ENCODE measurements around the gene CASP3. TPM values are rescaled to one million over a fixed set of nuclear protein-coding genes. Genes with fewer than 3 reads are reported as not detected.

Gene CASP3
- total RNA-seq, 3 donors from 2014 or later = 29.7 to 48.6 (median 37.8) TPM

GRCh38 chr4:184675821-184676492, 26.7 kb upstream of the CASP3 start:
- no peak for TF ChIP-seq CTCF (IDR thresholded peaks at IDR 0.05)
- DNase-seq (no peak), ATAC-seq (no peak)
- H3K9me3 ChIP-seq = no peaks in the 10 kb centered on the region
- intact Hi-C loops (cut with DNase I, micrococcal nuclease) = no loop called here
- H3K4me3 ChIP-seq = no peak overlapping the region
- H3K36me3 ChIP-seq (ENCODE audit: low read depth) = no peaks in the 10 kb centered on the region
- H3K4me1 ChIP-seq (ENCODE audit: low read depth) = peaks cover 6% of the 10 kb centered on the region

- TF ChIP-seq CTCF (IDR thresholded peaks at IDR 0.05) = no peak
- peak; percentile 54 for ATAC-seq
- Histone ChIP-seq H3K4me3 (no peak overlapping the region), H3K4me1 (ENCODE audit: low read depth) (peaks cover 6% of the 10 kb centered on the region), H3K9me3 (no peaks in the 10 kb centered on the region), H3K36me3 (ENCODE audit: low read depth) (no peaks in the 10 kb centered on the region)
- intact Hi-C loops (cut with DNase I, micrococcal nuclease) = no loop called here
- DNase-seq = no peak
These were observed 25.8 kb upstream of the CASP3 start for GRCh38 chr4:184675018-184675417.

- TF ChIP-seq CTCF (IDR thresholded peaks at IDR 0.05) = no peak
- intact Hi-C loops (cut with DNase I, micrococcal nuclease) = no loop called here
- Histone ChIP-seq H3K36me3 (ENCODE audit: low read depth) (no peaks in the 10 kb centered on the region), H3K9me3 (no peaks in the 10 kb centered on the region), H3K4me3 (no peak overlapping the region), H3K4me1 (ENCODE audit: low read depth) (peaks cover 3% of the 10 kb centered on the region)
- ATAC-seq (no peak), DNase-seq (no peak)
These were observed 24.8 kb upstream of the CASP3 start for GRCh38 chr4:184674011-184674410.

GRCh38 chr4:184672741-184673140, 23.5 kb upstream of the CASP3 start:
- ATAC-seq = no peak
- no peaks in the 10 kb centered on the region for H3K36me3 ChIP-seq (ENCODE audit: low read depth)

GRCh38 chr4:184671101-184671500, 21.9 kb upstream of the CASP3 start:
- no peak for TF ChIP-seq CTCF (IDR thresholded peaks at IDR 0.05)
- Histone ChIP-seq H3K4me3 (no peak overlapping the region), H3K4me1 (ENCODE audit: low read depth) (peaks cover 6% of the 10 kb centered on the region), H3K9me3 (no peaks in the 10 kb centered on the region), H3K36me3 (ENCODE audit: low read depth) (no peaks in the 10 kb centered on the region)
- ATAC-seq = peak; percentile 45
- DNase-seq = peak; percentile 41 to 56 (median 51)
- intact Hi-C loops (cut with DNase I, micrococcal nuclease) = no loop called here

More at GRCh38 chr4:184672741-184673140, 23.5 kb upstream of the CASP3 start:
- DNase-seq = no peak
- Histone ChIP-seq H3K4me3 (no peak overlapping the region), H3K4me1 (ENCODE audit: low read depth) (peaks cover 6% of the 10 kb centered on the region), H3K9me3 (no peaks in the 10 kb centered on the region)
- intact Hi-C loops (cut with DNase I, micrococcal nuclease) = no loop called here
- no peak for TF ChIP-seq CTCF (IDR thresholded peaks at IDR 0.05)

Measured in mucosa of descending colon (tissue), 3 donors.